Pulmonary artery endothelial cell (primary cell): ENCODE data around the gene PAFAH1B1. TPM values are rescaled to one million over a fixed set of nuclear protein-coding genes. Genes with fewer than 3 reads are reported as not detected.
A peak's percentile ranks its signal among the peaks of the same experiment; 100 is the strongest.
"Not testable (repeated sequence)": the region's sequence is repeated elsewhere in the genome, so short reads cannot be mapped to it uniquely, and the experiment has no call there.

Experiments
- DNase-seq: peaks from one replicate; pipeline ENCODE4 v3.0.0-alpha.2; 2011; ENCODE audit warnings: low read depth, low spot score
- total RNA-seq: library from RNA; depleted of rRNA; stranded (reverse); fragments of >200 nt; gene quantifications from 2 replicates; pipeline ENCODE4 v1.2.3, GENCODE V29; 2014

The PAFAH1B1 gene
- total RNA-seq: 78.7 and 116 TPM in 2 replicates

GRCh38 chr17:2592971-2593820 lies at the start of gene PAFAH1B1:
Gene PAFAH1B1, plus strand, starts transcription at chr17:2593654. Its CDS starts 44,635 bp downstream, at chr17:2638289.
- peak; percentile 35 for DNase-seq

GRCh38 chr17:2545393-2545792 lies 48.1 kb upstream of the PAFAH1B1 start:
- DNase-seq: no peak

- DNase-seq: no peak
Observed at GRCh38 chr17:2547176-2547575, 46.3 kb upstream of the PAFAH1B1 start.

GRCh38 chr17:2548026-2548425 lies 45.4 kb upstream of the PAFAH1B1 start:
- DNase-seq: not testable (repeated sequence)

GRCh38 chr17:2549392-2550211 lies 43.9 kb upstream of the PAFAH1B1 start:
- no peak for DNase-seq

GRCh38 chr17:2551493-2551892 lies 42.0 kb upstream of the PAFAH1B1 start:
- no peak for DNase-seq

- DNase-seq: no peak
Observed at GRCh38 chr17:2551928-2552327, 41.5 kb upstream of the PAFAH1B1 start.

GRCh38 chr17:2560658-2561057 lies 32.8 kb upstream of the PAFAH1B1 start:
- DNase-seq: peak; percentile 62

GRCh38 chr17:2562162-2562858 lies 31.1 kb upstream of the PAFAH1B1 start:
- no peak for DNase-seq

- no peak for DNase-seq
Observed at GRCh38 chr17:2563061-2563460, 30.4 kb upstream of the PAFAH1B1 start.

- DNase-seq: no peak
Observed at GRCh38 chr17:2563543-2563942, 29.9 kb upstream of the PAFAH1B1 start.

- no peak for DNase-seq
Observed at GRCh38 chr17:2564877-2565276, 28.6 kb upstream of the PAFAH1B1 start.

GRCh38 chr17:2566056-2566455 lies 27.4 kb upstream of the PAFAH1B1 start:
- DNase-seq: no peak

- DNase-seq: no peak
Observed at GRCh38 chr17:2571523-2572303, 21.7 kb upstream of the PAFAH1B1 start.

GRCh38 chr17:2572304-2572609 lies 21.2 kb upstream of the PAFAH1B1 start:
- not testable (repeated sequence) for DNase-seq

- DNase-seq: no peak
Observed at GRCh38 chr17:2580151-2580550, 13.3 kb upstream of the PAFAH1B1 start.

GRCh38 chr17:2580661-2581060 lies 12.8 kb upstream of the PAFAH1B1 start:
- DNase-seq: no peak

GRCh38 chr17:2582493-2582892 lies 11.0 kb upstream of the PAFAH1B1 start:
- DNase-seq: no peak

GRCh38 chr17:2591040-2591640 lies 2.3 kb upstream of the PAFAH1B1 start:
- DNase-seq: no peak

- no peak for DNase-seq
Observed at GRCh38 chr17:2593821-2594721, 617 bp downstream of the PAFAH1B1 start.
